Measurements from ENCODE around the gene ARHGEF40. TPM values are rescaled to one million over a fixed set of nuclear protein-coding genes. Genes with fewer than 3 reads are reported as not detected.
A peak's percentile ranks its signal among the peaks of the same experiment; 100 is the strongest.

The ARHGEF40 gene
- polyA plus RNA-seq (ENCODE audit: insufficient read length) = 82.7 TPM
- long read RNA-seq, donor 1, full-length matches to known transcripts = 5 of 76 reads
- long read RNA-seq, donor 1, partial matches to known transcripts = 52 of 76 reads
- long read RNA-seq, donor 1, other reads (novel, unspliced or antisense) = 19 of 76 reads
- long read RNA-seq, donor 2, full-length matches to known transcripts = 4 of 4 reads
- long read RNA-seq, donor 2, partial matches to known transcripts = 0 of 4 reads
- long read RNA-seq, donor 2, other reads (novel, unspliced or antisense) = 0 of 4 reads
- long read RNA-seq, donor 3, partial matches to known transcripts = 36 of 40 reads
- long read RNA-seq, donor 3, other reads (novel, unspliced or antisense) = 0 of 40 reads
- long read RNA-seq, donor 4, partial matches to known transcripts = 0 of 1 reads
- long read RNA-seq, donor 4, other reads (novel, unspliced or antisense) = 0 of 1 reads
- long read RNA-seq, donor 5, full-length matches to known transcripts = 5 of 43 reads
- long read RNA-seq, donor 5, partial matches to known transcripts = 23 of 43 reads
- long read RNA-seq, donor 5, other reads (novel, unspliced or antisense) = 15 of 43 reads
- long read RNA-seq, donor 6, full-length matches to known transcripts = 7 of 92 reads
- long read RNA-seq, donor 6, partial matches to known transcripts = 63 of 92 reads
- long read RNA-seq, donor 6, other reads (novel, unspliced or antisense) = 22 of 92 reads
- long read RNA-seq, donor 7, full-length matches to known transcripts = 7 of 31 reads
- long read RNA-seq, donor 7, partial matches to known transcripts = 24 of 31 reads
- long read RNA-seq, donor 7, other reads (novel, unspliced or antisense) = 0 of 31 reads
- long read RNA-seq, donor 8, partial matches to known transcripts = 0 of 3 reads
- long read RNA-seq, donor 8, other reads (novel, unspliced or antisense) = 0 of 3 reads

DNA sequence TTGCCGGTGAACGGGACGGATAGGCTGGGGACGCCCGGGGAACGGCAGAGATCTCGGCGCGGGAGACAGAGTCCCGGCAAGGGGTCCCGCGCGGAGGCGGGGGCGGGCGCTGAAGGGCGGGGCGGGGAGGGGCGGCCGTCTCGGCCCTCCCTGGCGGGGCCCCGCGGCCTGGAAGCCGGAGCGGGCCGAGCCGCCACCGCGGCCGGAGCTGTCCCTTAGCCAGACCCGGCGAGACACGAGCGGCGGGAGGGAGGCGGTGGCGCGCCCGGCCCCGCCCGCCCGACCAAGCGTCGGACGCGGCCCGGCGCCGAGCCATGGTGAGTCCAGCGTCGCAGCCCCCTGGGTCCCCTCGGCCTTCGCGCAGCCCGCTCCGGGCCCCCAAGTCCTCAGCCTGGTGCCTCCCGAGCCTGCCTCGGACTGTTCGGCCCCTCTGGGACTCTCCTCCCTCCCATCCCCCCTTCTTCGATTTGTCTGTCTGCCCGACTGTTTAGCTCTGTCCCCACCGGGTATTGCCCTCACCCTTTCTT, at the start of gene ARHGEF40:
TSS of gene ARHGEF40 (plus strand) at position 222 of the 527 bp plus-strand sequence. CDS start at position 315, 93 bp downstream.
- DNase-seq = peak; percentile 66

- no peak for DNase-seq
These were observed 49.0 kb upstream of the ARHGEF40 start for GRCh38 chr14:21020977-21021545.

- no peak for DNase-seq
These were observed 47.4 kb upstream of the ARHGEF40 start for GRCh38 chr14:21022686-21023085.

DNA sequence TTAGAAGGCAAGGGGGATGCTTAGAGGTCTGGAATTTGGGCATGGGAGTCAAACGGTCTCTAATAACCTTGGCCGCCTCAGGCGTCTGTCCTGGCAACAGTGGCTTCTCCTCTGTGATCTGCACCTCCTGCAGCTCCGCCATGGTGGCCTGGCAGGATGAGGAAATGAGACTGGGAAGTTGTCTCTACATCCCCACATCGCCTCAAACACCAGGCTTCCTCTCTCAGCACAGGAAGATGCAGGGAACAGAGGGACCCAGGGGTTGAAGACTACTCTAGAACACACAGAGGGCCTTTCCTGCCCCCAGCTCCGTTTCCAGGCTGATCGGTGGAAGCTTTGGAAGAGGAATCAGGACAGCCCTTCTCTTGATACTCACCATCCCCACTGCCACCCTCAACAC, 46.9 kb upstream of the ARHGEF40 start:
- DNase-seq = no peak

DNA sequence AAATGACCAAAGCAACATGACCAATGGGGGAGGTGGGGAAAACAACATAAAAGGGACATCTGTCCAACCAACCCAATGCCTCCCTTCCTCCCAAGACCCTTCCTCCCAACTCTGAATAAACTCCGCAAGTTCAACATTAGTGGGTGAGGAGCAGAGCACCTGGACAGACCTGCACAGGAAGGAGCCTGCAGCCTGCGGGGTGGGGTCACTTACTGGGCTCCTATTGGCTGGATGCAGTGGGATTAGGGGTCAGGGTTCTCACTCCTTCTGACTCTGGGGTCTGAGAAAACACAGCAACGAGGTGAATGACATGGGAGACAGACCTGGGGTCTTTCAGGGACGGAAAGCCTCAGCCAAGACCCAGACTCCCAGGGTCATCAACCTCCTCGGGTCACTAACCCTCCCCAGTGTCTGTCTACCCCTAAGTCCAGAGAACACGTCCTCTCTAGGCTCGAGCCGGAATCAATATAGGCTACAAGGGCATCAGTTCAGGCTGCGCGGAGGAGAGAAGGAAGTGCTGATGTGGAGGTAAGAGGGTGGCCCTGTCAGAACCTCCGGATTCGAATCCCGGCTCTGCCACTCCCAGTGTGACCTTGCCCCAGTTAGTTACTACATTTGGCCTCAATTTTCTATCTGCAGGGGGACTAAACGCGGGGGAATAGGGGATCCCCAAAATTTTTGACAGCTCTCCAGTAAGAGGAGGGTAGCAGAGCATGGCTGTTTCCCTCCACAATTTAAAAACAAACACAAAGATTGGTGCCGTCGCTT, 46.1 kb upstream of the ARHGEF40 start:
- no peak for DNase-seq

- peak; percentile 77 for DNase-seq
These were observed 45.3 kb upstream of the ARHGEF40 start, which contains the start of gene NDRG2 for GRCh38 chr14:21024585-21025370. Gene NDRG2 (minus strand): TSS chr14:21025061. CDS start chr14:21023315, 1,746 bp downstream.

DNA sequence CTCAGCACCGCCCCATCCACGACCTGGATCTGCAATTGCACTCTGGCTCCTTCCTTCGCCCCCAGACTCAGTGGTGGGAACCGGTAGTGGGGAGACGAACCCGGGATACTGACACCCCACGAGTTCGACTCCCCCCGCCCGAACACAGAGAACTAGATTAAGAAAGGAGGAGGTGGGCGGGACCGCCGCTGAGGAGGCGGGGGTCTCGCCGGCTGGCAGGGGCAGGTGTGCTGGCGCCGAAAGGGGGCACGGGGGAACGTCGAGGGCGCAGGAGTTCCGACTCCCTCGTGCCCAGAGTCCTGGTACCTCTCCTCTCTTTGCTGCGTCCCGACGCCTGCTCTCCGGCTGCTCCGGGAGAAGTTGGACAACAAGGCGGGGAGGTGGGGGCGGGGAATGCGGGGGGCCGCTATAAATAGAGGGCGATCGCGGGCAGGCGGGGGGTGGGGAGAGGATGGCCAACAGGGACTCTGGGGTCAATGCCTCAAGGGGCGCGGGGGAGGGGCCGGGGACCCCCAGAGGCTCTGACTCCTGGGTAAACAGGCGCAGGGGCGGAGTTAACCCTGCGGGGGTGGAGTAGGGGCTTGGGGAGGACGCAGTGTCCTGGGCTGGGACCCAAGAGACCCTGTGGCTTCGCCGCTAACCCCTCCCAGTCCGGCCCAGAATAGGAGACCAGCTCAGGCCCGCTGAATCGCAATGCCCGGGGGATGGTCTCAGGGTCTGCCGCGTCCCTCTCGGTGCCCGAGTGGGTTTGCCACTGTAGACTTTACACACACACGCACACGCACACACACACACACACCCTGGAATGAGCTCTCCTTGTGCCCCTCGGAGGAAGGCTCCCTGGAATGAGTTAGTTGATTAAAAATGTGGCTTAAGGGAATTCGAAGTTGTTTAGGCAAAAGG, 44.5 kb upstream of the ARHGEF40 start:
- DNase-seq = no peak

- no peak for DNase-seq
These were observed 43.7 kb upstream of the ARHGEF40 start for GRCh38 chr14:21026274-21026987.

GRCh38 chr14:21026988-21027315, 43.2 kb upstream of the ARHGEF40 start:
- DNase-seq = no peak

DNA sequence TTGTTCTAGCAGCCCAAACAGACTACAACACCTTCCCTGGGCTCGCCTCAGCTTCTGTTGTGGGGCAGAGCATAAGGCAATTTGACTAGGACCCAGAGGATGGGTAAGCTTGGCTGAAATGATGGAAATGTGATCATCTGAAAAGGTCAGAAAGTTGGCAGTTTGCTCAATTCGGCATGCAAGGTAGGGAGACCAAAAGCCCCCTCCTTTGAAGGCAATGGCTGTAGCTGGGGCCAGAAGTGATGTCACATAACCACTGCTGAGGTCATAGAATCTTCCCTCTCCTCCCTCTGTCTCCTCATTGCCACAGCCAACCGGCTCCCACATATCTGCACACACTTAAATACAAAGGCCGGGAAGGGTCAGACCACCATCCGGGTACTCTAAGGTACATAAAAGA, 40.2 kb upstream of the ARHGEF40 start, which contains the start of gene TPPP2:
TSS of gene TPPP2 (plus strand) at position 301 of the 400 bp plus-strand sequence. CDS start 365 bp downstream, outside the sequence.
- DNase-seq = no peak

DNA sequence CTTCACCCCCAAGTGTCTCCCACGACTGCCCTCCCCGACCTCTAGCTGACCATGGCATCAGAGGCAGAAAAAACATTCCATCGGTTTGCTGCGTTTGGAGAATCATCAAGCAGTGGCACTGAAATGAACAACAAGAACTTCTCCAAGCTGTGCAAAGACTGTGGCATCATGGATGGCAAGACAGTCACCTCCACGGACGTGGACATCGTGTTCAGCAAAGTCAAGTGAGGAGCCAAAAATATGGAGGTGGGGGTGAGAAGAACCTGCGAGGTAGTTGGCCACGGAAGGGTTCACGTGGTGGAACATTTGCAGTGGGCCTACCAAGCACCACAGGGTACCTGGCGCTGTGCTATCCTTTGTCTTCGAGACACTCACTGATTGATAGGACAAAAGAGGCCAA, 39.6 kb upstream of the ARHGEF40 start:
- no peak for DNase-seq

DNA sequence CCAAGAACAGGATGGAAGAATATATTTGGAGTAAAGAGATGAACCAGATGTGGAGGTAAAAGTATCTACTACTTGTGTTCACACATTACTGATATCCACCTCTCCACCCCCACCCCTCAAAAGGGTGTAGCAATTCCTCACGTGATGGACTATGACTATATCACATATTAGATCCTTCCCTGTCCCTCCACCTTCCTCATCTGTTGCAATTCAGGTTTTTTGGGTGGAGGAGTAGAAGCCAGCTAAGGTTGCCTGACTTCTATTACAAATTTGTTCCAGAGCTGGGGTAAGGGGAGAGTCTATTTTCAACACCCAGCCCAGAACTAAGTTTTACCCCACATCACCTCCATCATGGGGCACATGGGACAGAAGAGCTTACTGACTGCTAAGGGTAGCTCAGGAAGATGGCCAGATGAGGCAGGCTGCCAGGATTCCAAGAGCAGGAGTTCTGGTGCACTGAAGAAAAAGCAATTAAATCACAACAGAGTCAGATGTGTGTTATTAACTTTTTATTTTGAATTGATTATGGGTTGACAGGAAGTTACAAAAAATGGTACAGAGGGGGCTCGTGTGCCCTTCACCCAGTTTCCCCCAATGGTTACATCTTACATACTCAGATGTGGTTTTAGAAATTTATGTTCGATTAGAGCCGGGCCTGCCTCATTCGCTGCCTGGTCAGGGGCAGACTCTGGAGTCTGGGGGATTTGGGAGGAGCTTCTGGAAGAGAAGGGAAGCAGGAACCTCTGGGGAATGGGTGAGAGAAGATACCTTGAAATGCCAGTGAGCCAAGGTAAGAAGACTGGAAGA, 37.6 kb upstream of the ARHGEF40 start:
- no peak for DNase-seq

DNA sequence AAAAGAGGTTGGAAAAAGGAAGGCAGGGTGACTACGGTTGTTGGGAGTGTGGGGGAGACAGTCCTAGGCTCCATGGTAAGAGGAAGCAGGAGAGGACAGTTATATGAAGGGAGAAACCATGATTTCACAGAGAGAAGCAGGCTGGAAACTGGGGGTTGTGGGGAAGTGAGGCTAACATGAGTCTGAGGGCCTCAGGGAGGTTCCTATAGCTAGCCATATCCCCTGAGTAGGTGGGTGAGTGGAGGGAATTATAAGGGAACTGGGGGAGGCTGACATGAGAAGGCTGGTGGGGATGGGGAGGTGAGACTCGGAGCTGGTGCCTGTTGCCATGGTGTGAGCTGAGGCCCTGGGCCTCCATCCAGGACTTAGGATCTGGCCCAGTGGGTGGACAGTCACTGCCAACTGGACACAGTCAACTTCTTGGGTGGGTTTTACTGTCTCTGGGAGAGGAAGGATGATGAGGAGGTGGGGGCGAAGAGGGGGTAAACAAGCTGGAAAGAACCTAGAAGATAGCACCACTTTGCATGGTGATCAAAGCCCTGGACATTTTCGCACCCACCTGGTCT, 36.9 kb upstream of the ARHGEF40 start:
- no peak for DNase-seq

DNA sequence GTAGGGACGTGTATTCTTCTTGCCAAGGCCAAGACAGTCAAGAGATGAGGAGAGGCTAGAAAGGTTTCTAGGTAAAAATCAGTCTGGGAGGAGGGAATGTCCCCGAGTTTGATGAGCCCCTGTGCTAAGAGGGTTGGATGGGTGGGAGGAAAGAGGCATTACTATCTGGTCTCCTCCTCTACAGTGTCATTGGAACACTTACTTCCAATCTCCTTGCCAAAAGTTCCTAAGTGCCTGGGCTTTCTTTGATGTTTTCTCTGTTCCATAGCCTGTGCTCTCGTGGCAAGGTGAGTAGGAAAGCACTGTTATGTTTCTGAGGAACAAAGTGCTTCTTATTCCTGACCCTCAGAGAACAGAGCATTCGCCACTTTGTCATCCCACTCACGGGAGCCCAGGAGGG, 35.4 kb upstream of the ARHGEF40 start, which contains the start of gene RNASE13:
TSS of gene RNASE13 (minus strand) at position 101 of the 400 bp plus-strand sequence. CDS start 519 bp downstream, outside the sequence.
- no peak for DNase-seq

DNA sequence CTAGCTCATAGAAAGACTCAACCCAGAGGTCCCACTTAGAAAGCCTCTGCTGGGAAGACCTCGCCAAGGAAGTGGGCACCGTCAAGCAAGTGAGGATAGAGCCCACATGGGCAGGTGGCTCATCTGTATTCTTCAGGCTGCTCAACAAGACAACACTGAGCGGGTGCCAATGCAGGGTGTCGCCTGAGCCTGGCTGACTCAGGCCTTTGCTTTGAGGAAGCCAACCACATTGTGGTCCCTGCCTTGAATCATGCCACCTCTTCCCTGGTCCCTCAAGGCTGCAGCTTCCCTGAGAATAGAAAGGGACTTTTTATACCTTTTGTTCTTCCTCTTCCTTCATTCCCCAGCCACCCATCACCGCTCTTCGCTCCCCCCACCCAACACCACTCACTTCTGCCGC, 33.4 kb upstream of the ARHGEF40 start:
- no peak for DNase-seq

GRCh38 chr14:21037156-21037555, 32.9 kb upstream of the ARHGEF40 start:
- DNase-seq = no peak

All from left kidney (tissue), 8 donors.